ENCODE results near the gene ZNF670. TPM values are rescaled to one million over a fixed set of nuclear protein-coding genes. Genes with fewer than 3 reads are reported as not detected.
"Not testable (repeated sequence)": the region's sequence is repeated elsewhere in the genome, so short reads cannot be mapped to it uniquely, and the experiment has no call there.

Gene ZNF670
- polyA plus RNA-seq, 3 donors, result 1.3 to 3.4 (median 2.8) TPM

DNA sequence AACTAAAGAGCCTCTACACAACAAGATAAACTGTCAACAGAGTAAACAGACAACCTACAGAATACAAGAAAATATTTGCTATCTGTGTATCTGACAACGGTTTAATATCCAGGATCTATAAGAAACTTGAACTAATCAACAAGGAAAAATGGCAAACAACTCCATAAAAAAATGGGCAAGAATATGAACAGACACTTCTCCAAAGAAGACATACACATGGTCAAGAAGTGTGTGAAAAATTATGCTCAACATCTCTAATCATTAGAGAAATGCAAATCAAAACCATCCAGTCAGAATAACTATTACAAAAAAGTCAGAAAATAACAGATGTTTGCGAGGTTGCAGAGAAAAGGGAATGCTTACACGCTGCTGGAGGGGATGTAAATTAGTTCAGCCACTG lies 8.0 kb downstream of the ZNF670 start:
- 79 to 96% (median 79%) methylated on average over 3 of the region's 3 CpGs for WGBS, 3 donors
- H3K27ac ChIP-seq (ENCODE audit: low read depth, low read length), result no peak overlapping the region

DNA sequence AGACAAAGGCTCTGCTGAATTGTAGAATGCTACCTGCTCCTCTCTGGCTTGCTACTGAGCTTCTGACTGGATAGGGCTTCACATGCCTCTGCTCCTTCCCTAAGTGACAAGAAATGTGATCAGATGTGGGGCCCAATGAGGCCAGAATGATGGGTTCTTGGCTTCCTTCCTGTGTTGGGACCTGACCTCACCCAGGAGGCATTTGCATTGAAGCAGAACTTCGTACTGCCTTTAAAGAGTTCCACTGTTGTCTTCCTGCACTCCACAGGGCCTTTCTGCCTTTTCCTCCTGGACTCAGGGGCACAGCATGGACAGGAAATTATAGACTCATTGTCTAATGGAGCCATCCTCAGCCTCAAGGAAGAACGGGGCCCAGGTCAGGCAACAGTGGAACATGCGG lies 14.3 kb downstream of the ZNF670 start:
- no peak overlapping the region for H3K27ac ChIP-seq (ENCODE audit: low read depth, low read length)

DNA sequence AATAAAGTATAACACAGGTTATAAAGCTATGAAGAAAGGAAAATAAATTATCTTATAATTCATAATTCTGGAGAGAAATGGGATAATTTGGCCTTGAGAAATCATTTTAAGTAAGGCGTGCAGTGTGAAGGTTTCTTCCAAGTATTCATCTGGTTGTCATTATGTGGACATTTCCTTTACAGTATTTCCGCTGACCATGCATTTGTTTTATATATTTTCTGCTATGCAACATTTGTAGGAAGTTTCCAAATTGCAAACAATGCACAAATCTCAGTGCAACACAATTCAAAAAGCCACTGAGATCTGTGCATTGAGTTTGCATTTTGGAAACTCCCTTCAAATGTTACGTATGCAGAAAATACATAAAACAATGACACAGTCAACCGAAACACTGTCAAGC lies 17.8 kb downstream of the ZNF670 start:
- 84 to 92% (median 85%) methylated on average over 4 of the region's 4 CpGs for WGBS, 3 donors

More for the DNA sequence above, 14.3 kb downstream of the ZNF670 start:
- WGBS, 3 donors, result 81 to 84% (median 83%) methylated on average over 3 of the region's 3 CpGs

DNA sequence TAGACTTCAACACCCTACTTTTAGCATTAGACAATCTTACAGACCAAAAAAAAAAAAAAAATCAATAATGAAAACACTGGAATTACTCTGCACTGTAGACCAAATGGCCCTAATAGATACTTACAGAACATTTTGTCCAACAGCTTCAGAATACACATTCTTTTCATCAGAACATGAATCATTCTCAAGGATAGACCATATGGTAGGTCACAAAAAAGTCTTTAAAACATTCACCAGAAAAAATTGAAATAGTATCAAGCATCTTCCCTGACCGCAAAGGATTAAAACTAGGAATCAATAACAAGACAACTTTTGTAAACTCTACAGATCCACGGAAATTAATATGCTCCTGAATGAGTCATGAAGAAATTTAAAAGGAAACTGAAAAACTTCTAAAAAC lies 22.5 kb downstream of the ZNF670 start:
- WGBS, 3 donors, result 97 to 100% (median 98%) methylated on average over 2 of the region's 2 CpGs
- no peak overlapping the region for H3K27ac ChIP-seq (ENCODE audit: low read depth, low read length)

More for the DNA sequence above, 17.8 kb downstream of the ZNF670 start:
- H3K27ac ChIP-seq (ENCODE audit: low read depth, low read length), result no peak overlapping the region

DNA sequence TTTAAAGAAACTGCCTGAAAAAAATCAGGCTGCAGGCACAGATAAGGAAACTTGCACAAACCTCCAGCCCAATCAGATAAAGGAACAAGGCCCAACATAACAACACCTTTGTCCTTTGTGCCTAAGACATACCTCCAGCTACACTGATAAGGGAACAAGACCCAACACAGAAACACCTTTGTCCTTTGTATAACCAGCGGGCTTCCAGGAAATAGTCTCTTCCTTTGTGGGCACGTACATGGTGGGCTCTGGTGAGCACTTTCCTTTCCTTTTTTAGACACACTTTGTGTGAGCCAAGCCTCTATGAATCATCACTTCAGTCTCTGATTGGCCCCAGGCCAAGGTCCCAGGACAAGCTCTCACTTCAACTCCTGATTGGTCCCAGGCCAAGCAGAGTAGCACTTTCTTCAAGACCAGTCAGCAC lies 23.6 kb downstream of the ZNF670 start:
- no peak overlapping the region for H3K27ac ChIP-seq (ENCODE audit: low read depth, low read length)
- WGBS, 3 donors, result 47 to 72% (median 52%) methylated on average over 2 of the region's 2 CpGs

DNA sequence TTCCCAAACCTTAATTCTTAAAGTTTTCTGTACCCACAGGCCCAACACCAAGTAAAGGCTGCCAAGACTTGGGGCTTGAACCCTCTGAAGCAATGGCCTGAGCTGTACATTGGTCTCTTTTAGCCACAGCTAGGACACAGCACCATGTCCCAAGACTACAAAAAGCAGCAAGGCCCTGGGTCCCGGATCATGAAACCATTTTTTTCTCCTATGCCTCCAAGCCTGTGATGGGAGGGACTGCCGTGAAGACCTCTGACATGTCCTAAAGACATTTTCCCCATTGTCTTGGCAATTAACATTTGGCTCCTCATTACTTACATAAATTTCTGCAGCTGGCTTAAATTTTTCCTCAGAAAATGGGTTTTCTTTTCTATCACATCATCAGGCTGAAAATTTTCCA lies 30.9 kb downstream of the ZNF670 start:
- 95 to 100% (median 95%) methylated on average over 2 of the region's 2 CpGs for WGBS, 3 donors
- H3K27ac ChIP-seq (ENCODE audit: low read depth, low read length), result no peak overlapping the region

DNA sequence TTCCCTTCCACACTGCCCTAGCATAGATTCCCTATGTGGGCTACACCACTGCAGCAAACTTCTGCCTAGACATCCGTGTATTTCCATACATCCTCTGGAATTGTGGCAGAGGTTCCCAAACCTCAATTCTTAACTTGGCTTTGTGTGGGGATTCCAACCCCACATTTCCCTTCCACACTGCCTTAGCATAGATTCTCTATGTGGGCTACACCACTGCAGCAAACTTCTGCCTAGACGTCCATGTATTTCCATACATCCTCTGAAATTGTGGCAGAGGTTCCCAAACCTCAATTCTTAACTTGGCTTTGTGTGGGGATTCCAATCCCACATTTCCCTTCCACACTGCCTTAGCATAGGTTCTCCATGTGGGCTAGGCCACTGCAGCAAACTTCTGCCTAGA lies 31.4 kb downstream of the ZNF670 start:
- 95 to 100% (median 96%) methylated on average over 2 of the region's 2 CpGs for WGBS, 3 donors
- H3K27ac ChIP-seq (ENCODE audit: low read depth, low read length), result no peak overlapping the region

DNA sequence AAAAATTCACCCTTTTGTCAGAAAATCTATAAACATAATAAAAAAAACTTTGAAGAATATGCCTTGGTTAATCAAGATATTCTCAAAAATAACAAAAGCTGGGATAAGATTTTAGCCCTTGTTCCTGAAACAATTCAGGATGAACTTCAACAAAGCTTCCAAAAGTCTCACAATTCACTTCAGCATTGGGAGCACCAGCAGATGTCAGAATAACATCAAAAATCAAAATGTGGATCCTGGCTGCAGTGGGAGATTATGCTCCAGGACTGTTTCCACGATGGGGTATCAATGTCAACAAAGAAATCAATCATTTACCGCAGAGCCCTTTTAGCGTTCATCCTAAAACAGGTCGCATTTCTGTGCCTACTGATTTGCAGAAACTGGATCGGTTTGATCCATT lies 35.2 kb downstream of the ZNF670 start:
- WGBS, 3 donors, result 92 to 97% (median 92%) methylated on average over 5 of the region's 5 CpGs
- no peak overlapping the region for H3K27ac ChIP-seq (ENCODE audit: low read depth, low read length)

DNA sequence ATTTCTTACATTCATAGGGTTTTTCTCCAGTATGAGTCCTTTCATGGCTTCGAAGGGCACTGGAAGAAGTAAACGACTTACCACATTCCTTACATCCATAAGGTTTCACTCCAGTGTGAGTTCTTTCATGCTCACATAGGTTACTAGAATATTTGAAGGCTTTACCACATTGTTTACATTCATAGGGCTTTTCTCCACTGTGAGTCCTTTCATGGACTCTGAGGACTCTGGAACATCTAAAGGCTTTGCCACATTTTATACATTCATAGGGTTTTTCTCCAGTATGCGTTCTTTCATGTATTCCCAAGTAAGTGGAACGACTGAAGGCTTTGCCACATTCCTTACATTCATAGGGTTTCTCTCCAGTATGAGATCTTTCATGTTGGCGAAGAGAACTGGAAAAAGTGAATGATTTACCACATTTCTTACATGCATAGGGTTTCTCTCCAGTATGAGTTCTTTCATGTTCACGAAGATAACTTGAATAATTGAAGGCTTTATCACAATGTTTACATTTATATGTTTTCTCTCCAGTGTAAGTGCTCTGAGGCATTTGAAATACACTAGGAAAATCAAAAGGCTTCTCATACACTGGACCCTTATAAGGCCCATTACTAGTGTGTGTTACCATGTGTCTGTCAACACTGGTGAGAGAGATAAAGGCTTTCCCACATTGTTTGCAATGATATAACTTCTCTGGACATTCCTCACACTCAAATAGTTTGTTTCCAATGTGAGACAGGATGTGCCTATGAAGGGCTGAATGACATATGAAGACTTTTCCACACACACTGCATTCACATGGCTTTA lies 40.9 kb downstream of the ZNF670 start:
- 96 to 98% (median 97%) methylated on average over 6 of the region's 6 CpGs for WGBS, 3 donors
- no peak overlapping the region for H3K27ac ChIP-seq (ENCODE audit: low read depth, low read length)

DNA sequence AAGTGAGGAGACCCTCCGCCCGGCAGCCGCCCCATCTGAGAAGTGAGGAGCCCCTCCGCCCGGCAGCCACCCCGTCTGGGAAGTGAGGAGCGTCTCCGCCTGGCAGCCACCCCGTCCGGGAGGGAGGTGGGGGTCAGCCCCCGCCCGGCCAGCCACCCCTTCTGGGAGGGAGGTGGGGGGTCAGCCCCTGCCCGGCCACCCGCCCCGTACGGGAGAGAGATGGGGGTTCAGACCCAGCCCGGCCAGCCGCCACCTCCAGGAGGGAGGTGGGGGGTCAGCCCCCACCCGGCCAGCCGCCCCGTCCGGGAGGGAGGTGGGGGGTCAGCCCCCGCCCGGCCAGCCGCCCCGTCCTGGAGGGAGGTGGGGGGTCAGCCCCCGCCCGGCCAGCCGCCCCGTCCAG lies 46.3 kb downstream of the ZNF670 start:
- H3K27ac ChIP-seq (ENCODE audit: low read depth, low read length), result not testable (repeated sequence)
- WGBS, 3 donors, result 93 to 100% (median 98%) methylated on average over 6 to 24 of the region's 30 CpGs

Other genes with a start within 250 kb of the ZNF670 start
- 10 to 100 TPM in 1 of 3 donors, 1 to 10 TPM in 2; 5.4 to 13.1 (median 9.8) TPM for gene AHCTF1, start 146.9 kb downstream of the ZNF670 start, polyA plus RNA-seq
- gene ZNF695, start 70.8 kb downstream of the ZNF670 start, polyA plus RNA-seq, result under 1 TPM in 2 of 3 donors, not detected in 1; 0.12 to 0.18 TPM
- 1 to 10 TPM; 2.8 to 4.0 (median 4.0) TPM for gene ZNF669, start 25.5 kb upstream of the ZNF670 start, polyA plus RNA-seq
- gene ZNF124, start 93.2 kb upstream of the ZNF670 start, polyA plus RNA-seq, result 1 to 10 TPM; 1.7 to 2.5 (median 1.9) TPM
- gene VN1R5, start 177.3 kb upstream of the ZNF670 start, polyA plus RNA-seq, result not detected

Measured in adipose tissue (tissue), 3 donors.